ENCODE data around the gene SOX5. TPM values are rescaled to one million over a fixed set of nuclear protein-coding genes. Genes with fewer than 3 reads are reported as not detected.

The SOX5 gene
- total and polyA plus RNA-seq, 2 experiments from 2014 or later, result 1.0 to 4.7 TPM

GRCh38 chr12:23548742-23549141 is 400.7 kb downstream of the SOX5 start:
- Histone ChIP-seq H3K36me3 (ENCODE audit: insufficient read depth) (no peaks in the 10 kb centered on the region), H3K27me3 (ENCODE audit: insufficient read depth) (no peaks in the 10 kb centered on the region), H3K4me3 (no peak overlapping the region), H3F3A (replicated peaks; ENCODE audit: low read depth) (no peaks in the 10 kb centered on the region), H3K4me1 (ENCODE audit: insufficient read depth) (no peaks in the 10 kb centered on the region), H4K20me1 (replicated peaks; ENCODE audit: insufficient read depth) (no peaks in the 10 kb centered on the region), H3K79me2 (replicated peaks; ENCODE audit: insufficient read depth) (no peaks in the 10 kb centered on the region), H3K4me2 (no peak overlapping the region), H3K27ac (ENCODE audit: low read depth) (no peak overlapping the region), H2AFZ (no peak overlapping the region), H3K9me2 (ENCODE audit: insufficient read depth) (no peaks in the 10 kb centered on the region)
- H3K9me3 Mint-ChIP-seq, result no peaks in the 10 kb centered on the region
- TF ChIP-seq, protein P1, sequence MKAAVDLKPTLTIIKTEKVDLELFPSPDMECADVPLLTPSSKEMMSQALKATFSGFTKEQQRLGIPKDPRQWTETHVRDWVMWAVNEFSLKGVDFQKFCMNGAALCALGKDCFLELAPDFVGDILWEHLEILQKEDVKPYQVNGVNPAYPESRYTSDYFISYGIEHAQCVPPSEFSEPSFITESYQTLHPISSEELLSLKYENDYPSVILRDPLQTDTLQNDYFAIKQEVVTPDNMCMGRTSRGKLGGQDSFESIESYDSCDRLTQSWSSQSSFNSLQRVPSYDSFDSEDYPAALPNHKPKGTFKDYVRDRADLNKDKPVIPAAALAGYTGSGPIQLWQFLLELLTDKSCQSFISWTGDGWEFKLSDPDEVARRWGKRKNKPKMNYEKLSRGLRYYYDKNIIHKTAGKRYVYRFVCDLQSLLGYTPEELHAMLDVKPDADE (IDR thresholded peaks at IDR 0.05), result no peak
- TF ChIP-seq EZH2phosphoT487 (IDR thresholded peaks at IDR 0.05; ENCODE audit: unreplicated experiment) (no peak), ZNF114 (CRISPR knock-in tag; IDR thresholded peaks at IDR 0.05) (no peak)
- TF ChIP-seq, protein P2, sequence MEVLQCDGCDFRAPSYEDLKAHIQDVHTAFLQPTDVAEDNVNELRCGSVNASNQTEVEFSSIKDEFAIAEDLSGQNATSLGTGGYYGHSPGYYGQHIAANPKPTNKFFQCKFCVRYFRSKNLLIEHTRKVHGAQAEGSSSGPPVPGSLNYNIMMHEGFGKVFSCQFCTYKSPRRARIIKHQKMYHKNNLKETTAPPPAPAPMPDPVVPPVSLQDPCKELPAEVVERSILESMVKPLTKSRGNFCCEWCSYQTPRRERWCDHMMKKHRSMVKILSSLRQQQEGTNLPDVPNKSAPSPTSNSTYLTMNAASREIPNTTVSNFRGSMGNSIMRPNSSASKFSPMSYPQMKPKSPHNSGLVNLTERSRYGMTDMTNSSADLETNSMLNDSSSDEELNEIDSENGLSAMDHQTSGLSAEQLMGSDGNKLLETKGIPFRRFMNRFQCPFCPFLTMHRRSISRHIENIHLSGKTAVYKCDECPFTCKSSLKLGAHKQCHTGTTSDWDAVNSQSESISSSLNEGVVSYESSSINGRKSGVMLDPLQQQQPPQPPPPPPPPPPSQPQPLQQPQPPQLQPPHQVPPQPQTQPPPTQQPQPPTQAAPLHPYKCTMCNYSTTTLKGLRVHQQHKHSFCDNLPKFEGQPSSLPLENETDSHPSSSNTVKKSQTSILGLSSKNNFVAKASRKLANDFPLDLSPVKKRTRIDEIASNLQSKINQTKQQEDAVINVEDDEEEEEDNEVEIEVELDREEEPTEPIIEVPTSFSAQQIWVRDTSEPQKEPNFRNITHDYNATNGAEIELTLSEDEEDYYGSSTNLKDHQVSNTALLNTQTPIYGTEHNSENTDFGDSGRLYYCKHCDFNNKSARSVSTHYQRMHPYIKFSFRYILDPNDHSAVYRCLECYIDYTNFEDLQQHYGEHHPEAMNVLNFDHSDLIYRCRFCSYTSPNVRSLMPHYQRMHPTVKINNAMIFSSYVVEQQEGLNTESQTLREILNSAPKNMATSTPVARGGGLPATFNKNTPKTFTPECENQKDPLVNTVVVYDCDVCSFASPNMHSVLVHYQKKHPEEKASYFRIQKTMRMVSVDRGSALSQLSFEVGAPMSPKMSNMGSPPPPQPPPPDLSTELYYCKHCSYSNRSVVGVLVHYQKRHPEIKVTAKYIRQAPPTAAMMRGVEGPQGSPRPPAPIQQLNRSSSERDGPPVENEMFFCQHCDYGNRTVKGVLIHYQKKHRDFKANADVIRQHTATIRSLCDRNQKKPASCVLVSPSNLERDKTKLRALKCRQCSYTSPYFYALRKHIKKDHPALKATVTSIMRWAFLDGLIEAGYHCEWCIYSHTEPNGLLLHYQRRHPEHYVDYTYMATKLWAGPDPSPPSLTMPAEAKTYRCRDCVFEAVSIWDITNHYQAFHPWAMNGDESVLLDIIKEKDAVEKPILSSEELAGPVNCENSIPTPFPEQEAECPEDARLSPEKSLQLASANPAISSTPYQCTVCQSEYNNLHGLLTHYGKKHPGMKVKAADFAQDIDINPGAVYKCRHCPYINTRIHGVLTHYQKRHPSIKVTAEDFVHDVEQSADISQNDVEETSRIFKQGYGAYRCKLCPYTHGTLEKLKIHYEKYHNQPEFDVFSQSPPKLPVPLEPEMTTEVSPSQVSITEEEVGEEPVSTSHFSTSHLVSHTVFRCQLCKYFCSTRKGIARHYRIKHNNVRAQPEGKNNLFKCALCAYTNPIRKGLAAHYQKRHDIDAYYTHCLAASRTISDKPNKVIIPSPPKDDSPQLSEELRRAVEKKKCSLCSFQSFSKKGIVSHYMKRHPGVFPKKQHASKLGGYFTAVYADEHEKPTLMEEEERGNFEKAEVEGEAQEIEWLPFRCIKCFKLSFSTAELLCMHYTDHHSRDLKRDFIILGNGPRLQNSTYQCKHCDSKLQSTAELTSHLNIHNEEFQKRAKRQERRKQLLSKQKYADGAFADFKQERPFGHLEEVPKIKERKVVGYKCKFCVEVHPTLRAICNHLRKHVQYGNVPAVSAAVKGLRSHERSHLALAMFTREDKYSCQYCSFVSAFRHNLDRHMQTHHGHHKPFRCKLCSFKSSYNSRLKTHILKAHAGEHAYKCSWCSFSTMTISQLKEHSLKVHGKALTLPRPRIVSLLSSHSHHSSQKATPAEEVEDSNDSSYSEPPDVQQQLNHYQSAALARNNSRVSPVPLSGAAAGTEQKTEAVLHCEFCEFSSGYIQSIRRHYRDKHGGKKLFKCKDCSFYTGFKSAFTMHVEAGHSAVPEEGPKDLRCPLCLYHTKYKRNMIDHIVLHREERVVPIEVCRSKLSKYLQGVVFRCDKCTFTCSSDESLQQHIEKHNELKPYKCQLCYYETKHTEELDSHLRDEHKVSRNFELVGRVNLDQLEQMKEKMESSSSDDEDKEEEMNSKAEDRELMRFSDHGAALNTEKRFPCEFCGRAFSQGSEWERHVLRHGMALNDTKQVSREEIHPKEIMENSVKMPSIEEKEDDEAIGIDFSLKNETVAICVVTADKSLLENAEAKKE (CRISPR knock-in tag; IDR thresholded peaks at IDR 0.05), result no peak
- no peak overlapping the region for H3K27ac Mint-ChIP-seq
- no peaks in the 10 kb centered on the region for H3K27me3 Mint-ChIP-seq (ENCODE audit: insufficient read depth, low read depth, poor library complexity)
- H3K36me3 Mint-ChIP-seq (ENCODE audit: low read depth), result no peaks in the 10 kb centered on the region
- ATAC-seq, result no peak
- H3K4me3 Mint-ChIP-seq, result no peak overlapping the region
- H3K4me1 Mint-ChIP-seq, result no peaks in the 10 kb centered on the region
- DNase-seq (ENCODE audit: low spot score), result no peak

GRCh38 chr12:23546756-23547155 is 402.7 kb downstream of the SOX5 start:
- DNase-seq (ENCODE audit: low spot score) (no peak), ATAC-seq (no peak)
- Histone ChIP-seq H4K20me1 (replicated peaks; ENCODE audit: insufficient read depth) (no peaks in the 10 kb centered on the region), H3K36me3 (ENCODE audit: insufficient read depth) (no peaks in the 10 kb centered on the region), H3F3A (replicated peaks; ENCODE audit: low read depth) (no peaks in the 10 kb centered on the region), H3K4me3 (no peak overlapping the region), H3K79me2 (replicated peaks; ENCODE audit: insufficient read depth) (no peaks in the 10 kb centered on the region), H2AFZ (no peak overlapping the region), H3K27ac (ENCODE audit: low read depth) (no peak overlapping the region), H3K9me2 (ENCODE audit: insufficient read depth) (no peaks in the 10 kb centered on the region), H3K4me2 (no peak overlapping the region), H3K27me3 (ENCODE audit: insufficient read depth) (no peaks in the 10 kb centered on the region), H3K4me1 (ENCODE audit: insufficient read depth) (no peaks in the 10 kb centered on the region; the same call in 1 of the 2 replicates)
- no peak for TF ChIP-seq CTCF (conservative IDR thresholded peaks at IDR 0.05; ENCODE audit: low read depth in 2 of 2)
- no peak for TF ChIP-seq CREB1 (CRISPR knock-in tag; IDR thresholded peaks at IDR 0.05; ENCODE audit: low read depth)
- TF ChIP-seq, protein P1 (IDR thresholded peaks at IDR 0.05), result no peak
- TF ChIP-seq EZH2phosphoT487 (IDR thresholded peaks at IDR 0.05; ENCODE audit: unreplicated experiment), result no peak
- no peak for TF ChIP-seq STAT1 (IDR thresholded peaks at IDR 0.05; ENCODE audit: unreplicated experiment)
- no peak for TF ChIP-seq ZNF331 (CRISPR knock-in tag; IDR thresholded peaks at IDR 0.05; ENCODE audit: low read depth)
- Mint-ChIP-seq H3K27ac (no peak overlapping the region), H3K4me3 (no peak overlapping the region), H3K4me1 (no peaks in the 10 kb centered on the region; the same call in 2 of the 3 replicates), H3K9me3 (no peaks in the 10 kb centered on the region), H3K27me3 (ENCODE audit: insufficient read depth, low read depth, poor library complexity) (no peaks in the 10 kb centered on the region), H3K36me3 (ENCODE audit: low read depth) (no peaks in the 10 kb centered on the region)
